Spinal cord (tissue), 10 donors: Measurements from ENCODE around the gene SAMD1. TPM values are rescaled to one million over a fixed set of nuclear protein-coding genes. Genes with fewer than 3 reads are reported as not detected.
A peak's percentile ranks its signal among the peaks of the same experiment; 100 is the strongest.

ENCODE experiments used
- DNase-seq, 6 donors: peaks; one replicate each; pipeline versions ENCODE4 v3.0.0 to v3.0.0-alpha.2; 2013 to 2015; ENCODE audit warnings: low spot score in 6 of 6, low read depth in 4 of 6
- H3K27ac ChIP-seq: one replicate; pipeline ENCODE4 v1.5.1; 2013; ENCODE audit warnings: low read depth, low read length, control low read depth
- H3K27me3 ChIP-seq: one replicate; pipeline ENCODE4 v1.6.1; 2013; ENCODE audit warnings: low read length; ENCODE audit not compliant: control insufficient read depth, insufficient read depth
- H3K36me3 ChIP-seq: one replicate; pipeline ENCODE4 v1.6.1; 2013; ENCODE audit warnings: low read length; ENCODE audit not compliant: control insufficient read depth, insufficient read depth
- H3K4me1 ChIP-seq: one replicate; pipeline ENCODE4 v1.6.1; 2013; ENCODE audit warnings: low read length; ENCODE audit not compliant: control insufficient read depth, insufficient read depth
- H3K4me3 ChIP-seq: one replicate; pipeline ENCODE4 v1.5.1; 2013; ENCODE audit warnings: low read depth, low read length, control low read depth
- H3K9me3 ChIP-seq: one replicate; pipeline ENCODE4 v1.6.1; 2013; ENCODE audit warnings: low read length; ENCODE audit not compliant: control insufficient read depth, insufficient read depth
- WGBS: methylation state at CpG from one replicate; pipeline ENCODE4 v1.1.5; 2013; ENCODE audit warnings: missing lambda C conversion rate; ENCODE audit not compliant: insufficient coverage; 5-methylcytosine and 5-hydroxymethylcytosine counted together
- polyA plus RNA-seq, 2 donors: library from polyadenylated mRNA; unstranded; fragments of 120-200 nt; gene quantifications; one replicate each; pipeline ENCODE4 v1.2.1, GENCODE V29; 2013; ENCODE audit not compliant: insufficient read length in 2 of 2
- total RNA-seq, 2 donors: library from RNA; depleted of rRNA in 1 of 2; stranded (reverse); fragments of 120-200 nt in 1 of 2; fragments of >200 nt in 1 of 2; gene quantifications; one replicate each; pipeline versions ENCODE4 v1.2.3 to v1.2.4, GENCODE V29; 2013 to 2014
- donor health status: healthy.

Gene SAMD1
- total and polyA plus RNA-seq, 4 donors = 19.9 to 83.1 (median 56.7) TPM

DNA sequence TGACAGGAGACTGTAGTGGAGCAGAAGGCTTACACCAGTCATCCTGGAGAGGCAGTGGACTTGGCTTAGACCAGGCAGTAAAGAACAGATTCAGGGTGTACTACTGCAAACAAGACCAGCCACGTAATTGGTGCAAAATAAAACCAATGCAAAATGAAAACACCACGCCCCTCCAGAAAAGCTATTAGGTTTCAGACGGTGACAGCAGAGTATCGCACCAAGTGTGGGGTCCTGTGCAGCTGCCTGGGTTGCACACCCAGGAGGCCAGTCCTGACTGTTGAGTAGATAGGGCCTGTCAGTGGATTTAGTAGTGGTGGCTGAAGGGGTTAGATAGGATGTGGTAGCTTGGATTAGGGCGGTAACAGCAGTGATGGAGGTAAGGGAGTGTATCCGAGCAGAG, 32.4 kb upstream of the SAMD1 start:
- Histone ChIP-seq H3K27me3 (no peaks in the 10 kb centered on the region), H3K4me3 (no peak overlapping the region), H3K4me1 (peaks cover 21% of the 10 kb centered on the region), H3K9me3 (no peaks in the 10 kb centered on the region), H3K27ac (no peak overlapping the region), H3K36me3 (peaks cover 3% of the 10 kb centered on the region)
- 90% methylated on average over 4 of the region's 6 CpGs for WGBS
- DNase-seq = no peak

DNA sequence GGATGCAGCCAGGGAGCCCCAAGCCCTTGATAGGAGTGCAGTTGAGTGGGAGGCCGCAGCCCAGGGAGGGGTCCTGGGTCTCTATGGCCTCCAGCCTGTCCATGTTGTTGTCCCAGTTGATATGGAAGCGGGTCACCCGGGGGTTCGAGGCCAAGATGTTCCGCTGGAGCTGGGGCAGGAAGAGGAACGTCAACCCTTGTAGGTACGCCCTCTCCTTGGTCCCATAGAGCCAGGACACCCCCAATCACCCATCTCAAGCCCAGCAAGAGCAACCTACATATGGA, 29.9 kb upstream of the SAMD1 start:
- Histone ChIP-seq H3K4me1 (peaks cover 39% of the 10 kb centered on the region), H3K27me3 (no peaks in the 10 kb centered on the region), H3K9me3 (no peaks in the 10 kb centered on the region), H3K36me3 (peaks cover 3% of the 10 kb centered on the region), H3K4me3 (no peak overlapping the region), H3K27ac (no peak overlapping the region)
- no peak for DNase-seq
- WGBS = 99% methylated on average over 6 of the region's 7 CpGs

DNA sequence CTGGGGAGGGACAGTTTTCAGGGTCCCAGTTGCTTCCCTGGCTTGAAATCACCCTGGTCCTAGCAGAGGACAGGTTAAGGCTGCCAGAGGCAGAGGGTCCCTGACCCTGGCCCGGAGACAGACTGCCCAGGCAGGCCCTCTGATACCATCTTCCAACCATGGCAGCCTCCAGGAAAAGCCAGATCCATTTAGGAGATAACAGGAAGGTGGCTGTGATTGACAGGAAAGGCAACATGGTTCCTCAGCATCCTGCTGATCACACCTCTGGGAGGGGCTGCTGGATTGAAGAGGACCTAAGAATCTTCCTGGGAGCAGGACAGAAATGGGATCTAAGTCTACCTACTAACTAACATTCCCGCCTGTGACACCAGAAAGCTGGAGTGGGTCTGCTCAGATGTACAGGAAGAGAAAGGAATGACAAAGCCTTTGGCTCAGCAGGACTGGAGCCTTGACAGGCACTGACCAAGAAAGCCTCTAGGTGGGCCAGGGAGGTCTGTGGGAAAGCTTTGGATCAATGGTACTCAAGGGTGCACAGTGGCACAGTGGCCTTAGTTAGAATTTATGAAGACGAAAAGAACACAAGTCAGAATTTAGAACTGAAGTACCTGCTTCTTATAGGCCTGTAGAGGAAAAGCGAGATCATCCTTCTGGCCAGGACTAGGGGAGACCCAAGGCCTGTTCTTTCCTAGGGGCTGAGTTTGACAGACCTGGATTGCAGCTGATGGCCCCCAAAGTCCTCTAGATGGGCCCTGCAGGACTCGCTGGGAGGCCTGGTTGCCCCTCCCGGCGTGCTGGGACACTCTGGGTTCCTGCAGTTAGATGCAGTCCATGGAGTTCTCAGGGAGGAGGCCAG, 29.3 kb upstream of the SAMD1 start:
- Histone ChIP-seq H3K4me1 (peaks cover 41% of the 10 kb centered on the region), H3K27ac (no peak overlapping the region), H3K4me3 (no peak overlapping the region), H3K36me3 (peaks cover 3% of the 10 kb centered on the region), H3K27me3 (no peaks in the 10 kb centered on the region), H3K9me3 (no peaks in the 10 kb centered on the region)
- DNase-seq = no peak
- WGBS = 87% methylated on average over 6 of the region's 7 CpGs

DNA sequence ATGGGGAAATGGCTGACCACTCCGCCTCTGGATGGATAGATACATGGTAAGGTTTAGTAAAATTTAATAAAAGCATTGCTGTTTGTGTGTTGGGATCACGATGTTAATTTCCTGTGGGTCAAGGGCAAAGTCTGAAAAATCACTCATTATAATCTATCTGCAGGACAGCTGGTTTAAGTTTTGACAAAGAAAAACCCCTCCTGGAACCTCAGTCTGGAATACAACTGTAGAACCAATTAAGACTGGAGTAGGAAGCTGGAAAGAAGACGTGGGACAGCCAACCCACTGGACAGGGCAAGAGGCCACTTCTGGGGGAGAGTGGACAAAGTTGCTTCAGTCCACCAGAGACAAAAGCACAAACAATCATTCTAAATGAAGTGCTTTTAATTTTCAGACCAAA, 28.6 kb upstream of the SAMD1 start:
- no peak for DNase-seq
- Histone ChIP-seq H3K27me3 (no peaks in the 10 kb centered on the region), H3K27ac (peak overlapping the region; percentile 99), H3K4me3 (no peak overlapping the region), H3K36me3 (peaks cover 10% of the 10 kb centered on the region), H3K9me3 (no peaks in the 10 kb centered on the region), H3K4me1 (peaks cover 48% of the 10 kb centered on the region)
- no CpG with 5 or more reads among the region's 3 CpGs for WGBS

DNA sequence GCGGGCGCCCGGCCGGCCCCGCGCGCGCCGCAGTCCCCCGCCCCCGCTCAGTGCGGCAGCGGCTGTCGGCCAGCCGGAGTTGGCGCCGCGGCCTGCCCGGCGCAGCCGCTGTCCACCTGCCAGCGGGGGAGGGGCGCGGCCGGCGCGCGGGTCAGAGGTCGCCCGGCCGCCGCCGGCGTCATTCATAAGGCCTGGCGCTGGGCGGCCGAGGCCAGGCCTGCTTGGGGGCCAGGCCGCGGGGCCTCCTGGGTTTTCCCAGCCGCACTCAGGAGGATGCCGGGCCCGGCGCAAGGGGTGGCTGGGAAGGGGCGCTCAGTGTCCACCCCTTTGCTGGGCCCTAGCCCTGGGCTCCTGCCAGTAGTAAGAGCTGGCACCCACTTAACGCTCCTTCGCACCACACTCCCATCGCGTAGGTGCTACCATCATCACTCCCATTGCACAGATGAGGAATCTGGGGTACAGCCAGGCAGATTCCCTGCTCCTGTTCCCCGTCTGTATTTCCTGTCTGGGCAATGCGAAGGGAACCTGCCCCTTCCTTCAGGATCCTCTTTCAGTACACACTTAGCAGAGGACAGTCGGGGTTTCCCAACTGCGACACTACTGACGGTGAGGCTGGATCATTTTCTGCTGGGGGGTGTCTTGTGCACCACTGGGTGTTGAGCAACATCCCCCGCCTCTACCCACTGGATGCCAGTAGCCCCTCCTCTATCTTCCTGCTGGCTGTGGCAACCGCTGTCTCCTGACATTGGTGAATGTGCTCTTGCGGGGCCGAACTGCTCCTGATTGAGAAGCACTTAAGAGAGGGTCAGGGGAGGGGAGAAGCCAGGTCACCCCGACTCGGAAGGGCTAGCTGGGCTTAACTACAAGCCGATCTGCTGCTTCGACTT, 27.9 kb upstream of the SAMD1 start:
- peak overlapping the region; percentile 99 for H3K27ac ChIP-seq
- H3K27me3 ChIP-seq = no peaks in the 10 kb centered on the region
- H3K36me3 ChIP-seq = peaks cover 16% of the 10 kb centered on the region
- peak; percentile 26 to 82 (median 43) for DNase-seq
- H3K4me3 ChIP-seq = peak overlapping the region; percentile 58
- H3K4me1 ChIP-seq = peaks cover 55% of the 10 kb centered on the region
- 1% methylated on average over 53 of the region's 61 CpGs for WGBS
- H3K9me3 ChIP-seq = no peaks in the 10 kb centered on the region

DNA sequence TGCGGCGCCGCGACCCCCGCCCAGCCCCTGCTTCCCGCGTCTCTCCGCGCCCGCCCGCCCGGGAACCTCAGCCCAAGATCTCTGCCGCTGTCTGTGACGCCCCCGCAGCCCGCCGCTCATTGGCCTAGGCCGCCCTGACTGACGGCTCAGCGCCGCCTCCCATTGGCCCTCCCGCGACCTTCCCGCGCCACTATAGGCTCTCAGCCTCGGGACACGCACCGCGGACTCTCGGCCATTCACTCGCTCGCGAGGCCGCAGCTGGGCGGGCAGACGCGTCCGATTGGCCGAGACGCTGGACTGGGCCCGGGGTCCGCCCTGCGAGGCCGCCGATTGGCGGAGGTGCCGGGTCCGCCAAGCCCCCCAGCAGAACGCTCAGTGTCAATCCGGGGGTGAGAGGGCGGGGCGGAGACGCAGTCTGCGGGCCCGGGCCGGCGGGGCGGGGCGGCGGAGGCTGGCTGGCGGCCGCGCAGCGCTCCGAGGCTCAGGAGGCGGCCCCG, 27.2 kb upstream of the SAMD1 start, which contains the start of gene PRKACA:
Gene PRKACA (minus strand): TSS at position 95 of the 497 bp plus-strand sequence. CDS start 215 bp downstream, outside the sequence.
- peaks cover 62% of the 10 kb centered on the region for H3K4me1 ChIP-seq

DNA sequence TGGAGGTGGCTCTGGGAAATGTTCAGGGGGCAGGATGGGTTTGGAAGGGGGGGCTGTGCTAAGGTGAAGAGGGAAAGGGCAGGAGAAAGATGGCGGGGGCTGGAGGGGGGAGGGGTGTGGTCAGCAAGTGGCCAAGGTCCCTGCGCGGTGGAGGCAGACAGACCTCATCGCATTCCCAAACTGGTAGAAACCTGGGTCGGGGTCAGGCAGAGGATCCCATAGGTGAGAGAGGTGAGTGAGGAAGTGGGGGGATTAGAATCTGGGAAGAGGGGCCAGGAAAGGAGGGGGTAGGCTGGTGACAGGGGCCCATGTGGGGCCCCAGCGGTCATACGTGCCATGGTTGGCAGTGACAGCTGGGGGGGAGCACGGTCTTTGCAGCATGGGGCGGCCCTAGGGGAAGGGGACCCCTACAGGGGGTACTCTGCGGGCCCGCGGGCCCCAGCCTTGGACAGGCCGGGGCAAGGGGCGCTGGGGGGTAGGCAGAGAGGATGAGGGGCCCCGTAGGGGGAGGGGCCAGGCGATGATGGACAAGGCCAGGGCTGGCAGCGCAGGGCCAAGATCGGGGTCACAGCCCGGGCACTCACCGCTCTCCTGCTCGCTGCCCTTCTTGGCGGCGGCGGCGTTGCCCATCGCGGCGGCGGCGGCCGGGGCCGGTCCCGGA, 26.5 kb upstream of the SAMD1 start:
- DNase-seq = peak in 2 of 6 donors; percentile 50 to 58
- WGBS = 0% methylated on average over 33 of the region's 33 CpGs
- Histone ChIP-seq H3K4me1 (peaks cover 68% of the 10 kb centered on the region), H3K27me3 (no peaks in the 10 kb centered on the region), H3K27ac (peak overlapping the region; percentile 52), H3K4me3 (peak overlapping the region; percentile 83), H3K9me3 (no peaks in the 10 kb centered on the region), H3K36me3 (peaks cover 27% of the 10 kb centered on the region)

More for the DNA sequence above, 27.2 kb upstream of the SAMD1 start, which contains the start of gene PRKACA:
- peak within 1 kb of the TSS; percentile 83 for H3K4me3 ChIP-seq
- peak within 1 kb of the TSS; percentile 99 for H3K27ac ChIP-seq
- DNase-seq = peak; percentile 93 to 100 (median 97)
- no peaks in the 10 kb centered on the region for H3K9me3 ChIP-seq
- peaks cover 22% of the 10 kb centered on the region for H3K36me3 ChIP-seq
- no peaks in the 10 kb centered on the region for H3K27me3 ChIP-seq
- WGBS = under 1% methylated on average over 67 of the region's 67 CpGs

DNA sequence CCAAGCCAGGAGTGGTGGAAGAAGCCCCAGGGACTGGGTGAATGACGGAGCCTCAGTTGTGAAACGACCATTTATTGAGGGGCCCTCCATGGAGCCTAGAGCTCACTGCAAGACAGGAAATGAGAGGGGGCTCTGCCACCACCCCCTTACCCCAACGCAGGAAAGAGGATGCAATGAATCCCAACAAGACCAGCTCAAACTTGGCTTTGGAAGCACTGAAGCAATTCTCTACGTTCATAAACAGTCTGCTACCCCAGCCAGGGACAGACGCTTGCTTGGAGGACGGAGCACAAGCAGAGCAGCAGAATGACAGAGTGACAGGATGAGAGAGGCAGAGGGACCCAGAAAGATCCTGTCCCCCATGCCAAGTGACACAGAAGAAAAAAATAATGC, 26.0 kb upstream of the SAMD1 start:
- Histone ChIP-seq H3K9me3 (no peaks in the 10 kb centered on the region), H3K4me1 (peaks cover 71% of the 10 kb centered on the region), H3K27ac (peak overlapping the region; percentile 52), H3K4me3 (peak overlapping the region; percentile 83), H3K27me3 (no peaks in the 10 kb centered on the region), H3K36me3 (peaks cover 32% of the 10 kb centered on the region)
- DNase-seq = no peak
- WGBS = 0% methylated on average over 5 of the region's 6 CpGs

DNA sequence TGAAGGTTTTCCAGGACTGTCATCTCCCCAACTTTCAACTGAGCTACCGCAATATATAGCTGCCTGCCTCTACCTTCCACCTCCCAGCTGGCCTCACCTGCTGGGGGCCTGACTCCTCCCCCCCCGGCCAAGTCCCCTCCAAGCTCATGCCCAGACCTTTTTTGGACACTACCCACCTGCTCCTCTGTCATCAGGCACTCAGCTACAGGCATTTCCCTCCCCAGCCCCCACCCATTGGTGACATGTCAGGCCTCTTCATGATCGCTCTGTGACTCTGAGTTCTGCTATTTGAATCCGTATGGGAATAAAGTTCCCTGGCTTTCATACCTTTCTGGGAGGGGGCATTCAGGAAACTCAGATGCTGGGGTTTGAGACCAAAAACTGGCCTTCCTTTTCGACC, 25.2 kb upstream of the SAMD1 start:
- WGBS = 76% methylated on average over 4 of the region's 5 CpGs
- DNase-seq = no peak

More for the DNA sequence above, 25.2 kb upstream of the SAMD1 start:
- no peaks in the 10 kb centered on the region for H3K27me3 ChIP-seq
- H3K4me1 ChIP-seq = peaks cover 71% of the 10 kb centered on the region
- peaks cover 36% of the 10 kb centered on the region for H3K36me3 ChIP-seq
- H3K4me3 ChIP-seq = peak overlapping the region; percentile 83
- H3K27ac ChIP-seq = no peak overlapping the region
- no peaks in the 10 kb centered on the region for H3K9me3 ChIP-seq
